Lung (tissue), 12 donors: ENCODE measurements around the gene ELMOD3. TPM values are rescaled to one million over a fixed set of nuclear protein-coding genes. Genes with fewer than 3 reads are reported as not detected.

Source experiments
- ATAC-seq: fragments of 200-7000 bp; cut with Tn5 transposase; one replicate; pipeline ENCODE4 v1.9.1; 2020; ENCODE audit warnings: moderate number of reproducible peaks; ENCODE audit not compliant: insufficient read depth, low FRiP score
- DNase-seq, 3 donors: peaks; one replicate each; pipeline ENCODE4 v3.0.0-alpha.2; 2013 to 2017
- H3K27ac ChIP-seq, 2 donors: one replicate each; pipeline ENCODE4 v1.5.1; 2013; ENCODE audit warnings: mild to moderate bottlenecking in 2 of 2, moderate library complexity in 2 of 2, control low read depth in 1 of 2, inconsistent platforms in 1 of 2, low read depth in 1 of 2, low read length in 1 of 2
- H3K27me3 ChIP-seq, 3 donors: one replicate each; pipeline ENCODE4 v1.5.1; 2013; ENCODE audit warnings: low read length in 2 of 3; ENCODE audit not compliant: control insufficient read depth in 3 of 3, insufficient read depth in 3 of 3
- H3K36me3 ChIP-seq, 4 donors: one replicate each; pipeline ENCODE4 v1.5.1; 2013; ENCODE audit warnings: low read length in 4 of 4, mild to moderate bottlenecking in 1 of 4, moderate library complexity in 1 of 4; ENCODE audit not compliant: control insufficient read depth in 4 of 4, insufficient read depth in 4 of 4
- H3K4me1 ChIP-seq, 5 donors: one replicate each; pipeline ENCODE4 v1.5.1; 2013; ENCODE audit warnings: low read length in 5 of 5, mild to moderate bottlenecking in 2 of 5, moderate library complexity in 1 of 5; ENCODE audit not compliant: control insufficient read depth in 5 of 5, insufficient read depth in 5 of 5
- H3K4me3 ChIP-seq: one replicate; pipeline ENCODE4 v1.5.1; 2013; ENCODE audit warnings: mild to moderate bottlenecking, control low read depth, moderate library complexity
- H3K9ac ChIP-seq, 2 donors: one replicate each; pipeline ENCODE4 v1.5.1; 2013; ENCODE audit warnings: low read length in 2 of 2, control low read depth in 1 of 2; ENCODE audit not compliant: insufficient read depth in 1 of 2
- H3K9me3 ChIP-seq, 4 donors: one replicate each; pipeline ENCODE4 v1.5.1; 2013; ENCODE audit warnings: low read length in 3 of 4, mild to moderate bottlenecking in 1 of 4, moderate library complexity in 1 of 4; ENCODE audit not compliant: control insufficient read depth in 4 of 4, insufficient read depth in 3 of 4
- WGBS, 2 donors: extraction: QIAGEN DNeasy Blood & Tissue Kit; methylation state at CpG; one replicate each; pipeline ENCODE4 v1.1.7; 2013; 5-methylcytosine and 5-hydroxymethylcytosine counted together
- polyA plus RNA-seq, 2 donors: library from polyadenylated mRNA; stranded (reverse); fragments of 200-250 nt; gene quantifications; one replicate each; pipeline ENCODE4 v1.2.1, GENCODE V29; 2013
- total RNA-seq, 2 donors: library from RNA; depleted of rRNA in 1 of 2; stranded (reverse); fragments of >200 nt in 1 of 2; gene quantifications; one replicate each; pipeline ENCODE4 v1.2.1, GENCODE V29; 2014 to 2021
- TF ChIP-seq, protein P1 (sequence below): IDR thresholded peaks from 2 replicates; pipeline ENCODE4 v1.5.1; 2012; ENCODE audit warnings: mild to moderate bottlenecking; ENCODE audit errors: control extremely low read depth, extremely low read depth
- donor health status: control.
- donor health status: control.
- donor health status: Bipolar disorder and iron deficiency.
- donor health status: healthy.
- donor health status: DM: yes; HTN: yes; CAD: no.

The ELMOD3 gene
- total and polyA plus RNA-seq, 4 donors = 11.9 to 26.5 (median 14.7) TPM

DNA sequence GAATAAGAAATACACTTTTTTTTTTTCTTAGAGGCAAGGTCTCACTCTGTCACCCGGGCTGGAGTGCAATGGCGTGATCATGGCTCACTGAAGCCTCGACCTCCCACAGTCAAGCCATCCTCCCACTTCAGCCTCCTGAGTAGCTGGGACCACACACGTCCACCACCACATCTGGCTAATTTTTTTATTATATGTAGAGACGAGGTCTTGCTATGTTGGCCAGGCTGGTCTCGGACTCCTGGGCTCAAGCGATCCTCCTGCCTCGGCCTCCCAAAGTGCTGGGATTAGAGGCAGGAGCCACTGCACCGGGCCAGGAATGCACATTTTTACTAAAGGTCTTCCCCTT, 29.1 kb upstream of the ELMOD3 start:
- ATAC-seq = no peak
- Histone ChIP-seq H3K36me3 (peaks cover 20 to 29% (median 27%) of the 10 kb centered on the region in 4 donors), H3K9me3 (no peaks in the 10 kb centered on the region), H3K9ac (peak overlapping the region in 1 of 2 donors; percentile 27), H3K4me1 (peaks cover 0 to 36% (median 10%) of the 10 kb centered on the region in 5 donors), H3K27me3 (no peaks in the 10 kb centered on the region), H3K27ac (no peak overlapping the region), H3K4me3 (no peak overlapping the region)
- TF ChIP-seq, protein P1, sequence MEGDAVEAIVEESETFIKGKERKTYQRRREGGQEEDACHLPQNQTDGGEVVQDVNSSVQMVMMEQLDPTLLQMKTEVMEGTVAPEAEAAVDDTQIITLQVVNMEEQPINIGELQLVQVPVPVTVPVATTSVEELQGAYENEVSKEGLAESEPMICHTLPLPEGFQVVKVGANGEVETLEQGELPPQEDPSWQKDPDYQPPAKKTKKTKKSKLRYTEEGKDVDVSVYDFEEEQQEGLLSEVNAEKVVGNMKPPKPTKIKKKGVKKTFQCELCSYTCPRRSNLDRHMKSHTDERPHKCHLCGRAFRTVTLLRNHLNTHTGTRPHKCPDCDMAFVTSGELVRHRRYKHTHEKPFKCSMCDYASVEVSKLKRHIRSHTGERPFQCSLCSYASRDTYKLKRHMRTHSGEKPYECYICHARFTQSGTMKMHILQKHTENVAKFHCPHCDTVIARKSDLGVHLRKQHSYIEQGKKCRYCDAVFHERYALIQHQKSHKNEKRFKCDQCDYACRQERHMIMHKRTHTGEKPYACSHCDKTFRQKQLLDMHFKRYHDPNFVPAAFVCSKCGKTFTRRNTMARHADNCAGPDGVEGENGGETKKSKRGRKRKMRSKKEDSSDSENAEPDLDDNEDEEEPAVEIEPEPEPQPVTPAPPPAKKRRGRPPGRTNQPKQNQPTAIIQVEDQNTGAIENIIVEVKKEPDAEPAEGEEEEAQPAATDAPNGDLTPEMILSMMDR = no peak
- no peak for DNase-seq
- 45 to 49% methylated on average over 9 of the region's 9 CpGs for WGBS, 2 donors

DNA sequence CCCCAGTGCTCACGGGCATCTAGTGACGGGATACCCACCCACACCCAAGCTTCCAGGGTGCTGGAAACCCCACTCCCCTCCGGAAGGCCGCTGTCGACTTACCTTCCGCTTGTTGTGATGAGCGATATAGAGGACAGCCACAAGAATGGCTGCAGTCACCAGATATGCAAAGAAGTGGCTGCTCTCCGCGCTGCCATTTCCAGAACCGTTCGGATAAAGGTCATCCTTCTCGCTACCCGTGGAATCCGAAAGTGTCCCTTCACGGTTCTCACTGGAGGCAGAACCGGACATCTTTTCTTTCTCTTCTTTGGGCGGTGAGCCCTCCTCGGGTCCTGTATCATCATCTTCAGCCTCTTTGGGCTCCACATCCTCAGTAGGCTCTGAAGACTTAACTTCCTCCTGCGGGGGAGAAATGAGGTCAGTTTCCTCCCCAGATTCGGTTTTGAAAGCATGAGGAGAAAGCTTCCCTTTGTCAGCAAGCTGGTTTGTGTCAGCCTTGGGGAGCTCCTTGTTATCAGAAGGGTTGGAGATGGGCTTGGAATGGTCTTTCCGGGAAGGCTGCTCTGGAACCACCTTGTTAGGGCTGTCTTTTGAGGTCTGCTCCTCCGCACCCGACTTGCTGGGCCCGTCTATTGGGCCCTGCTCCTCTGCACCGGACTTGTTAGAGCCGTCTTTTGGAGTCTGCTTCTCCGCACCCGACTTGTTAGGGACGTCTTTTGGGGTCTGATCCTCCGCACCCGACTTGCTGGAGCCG, 28.0 kb upstream of the ELMOD3 start:
- Histone ChIP-seq H3K27ac (peak overlapping the region; percentile 95 to 100), H3K36me3 (peaks cover 10 to 23% (median 21%) of the 10 kb centered on the region in 4 donors), H3K4me3 (peak overlapping the region; percentile 80), H3K27me3 (no peaks in the 10 kb centered on the region), H3K4me1 (peaks cover 0 to 36% (median 10%) of the 10 kb centered on the region in 5 donors), H3K9me3 (no peaks in the 10 kb centered on the region), H3K9ac (peak overlapping the region; percentile 27 to 66)
- no peak for ATAC-seq
- TF ChIP-seq, protein P1 = no peak
- WGBS, 2 donors = 7 to 11% methylated on average over 32 of the region's 32 CpGs
- DNase-seq = peak in 1 of 3 donors; percentile 21

DNA sequence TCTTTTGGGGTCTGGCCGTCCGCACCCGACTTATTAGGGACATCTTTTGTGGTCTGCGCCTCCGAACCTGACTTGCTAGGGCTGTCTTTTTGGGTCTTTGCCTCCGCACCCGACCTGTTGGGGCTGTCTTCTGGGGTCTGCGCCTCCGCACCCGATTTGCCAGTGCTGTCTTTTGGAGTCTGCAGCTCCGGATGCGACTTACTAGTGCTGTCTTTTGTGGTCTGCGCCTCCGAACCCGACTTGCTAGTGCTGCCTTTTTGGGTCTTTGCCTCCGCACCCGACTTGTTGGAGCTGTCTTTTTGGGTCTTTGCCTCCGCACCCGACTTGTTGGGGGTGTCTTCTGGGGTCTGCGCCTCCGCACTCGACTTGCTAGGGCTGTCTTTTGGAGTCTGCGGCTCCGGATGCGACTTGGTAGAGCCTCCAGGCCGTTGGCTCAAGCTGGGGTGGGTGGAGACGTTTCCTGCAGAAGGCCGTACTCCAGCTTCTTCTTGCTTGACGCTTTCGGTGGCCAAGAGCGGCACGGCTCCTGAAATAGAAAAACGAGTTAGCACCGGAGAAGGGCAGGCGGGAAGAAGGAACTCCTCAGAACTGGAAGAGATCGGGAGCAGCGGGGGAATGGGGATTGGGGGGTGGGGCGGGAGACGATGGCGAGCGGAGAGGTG, 27.3 kb upstream of the ELMOD3 start:
- ATAC-seq (peak; percentile 33), DNase-seq (peak; percentile 24 to 65 (median 51))
- 3% methylated on average over 41 of the region's 41 CpGs for WGBS, 2 donors
- Histone ChIP-seq H3K27ac (peak overlapping the region; percentile 95 to 100), H3K36me3 (peaks cover 3 to 23% (median 18%) of the 10 kb centered on the region in 4 donors), H3K4me3 (peak overlapping the region; percentile 80), H3K9me3 (no peaks in the 10 kb centered on the region), H3K9ac (peak overlapping the region; percentile 52 to 66), H3K27me3 (no peaks in the 10 kb centered on the region), H3K4me1 (peaks cover 0 to 36% (median 10%) of the 10 kb centered on the region in 5 donors)
- TF ChIP-seq, protein P1 = no peak
